ENCODE data around the gene RALGAPA2. TPM values are rescaled to one million over a fixed set of nuclear protein-coding genes. Genes with fewer than 3 reads are reported as not detected.

Gene RALGAPA2
- polyA plus RNA-seq, 1 of the 3 experiments (the other 2 are of a cell fraction) = 1.0 TPM

- ChIA-PET CTCF (interaction anchor here (1.1 kb wide), 1 partner anchor 734 kb away, joined by 3 read pairs; no protein-coding TSS in a partner anchor), POLR2A (no interaction called here)
- H3K4me3 ChIP-seq (ENCODE audit: low read depth in 2 of 2, low read length in 1 of 2) = no peak overlapping the region
- peaks cover 4% of the 10 kb centered on the region in 2 experiments for H3K36me3 ChIP-seq (replicated peaks in 1 of 2; ENCODE audit: control insufficient read depth in 1 of 2, insufficient read depth in 2 of 2, low read length in 1 of 2)
- H3K4me1 ChIP-seq (ENCODE audit: control insufficient read depth in 1 of 2, insufficient read depth in 2 of 2, low read depth in 1 of 2, low read length in 1 of 2) = peaks cover 0 to 11% of the 10 kb centered on the region in 2 experiments; a peak in 1 of 4 replicates
- no peak overlapping the region for H3K4me2 ChIP-seq
- no peaks in the 10 kb centered on the region for H4K20me1 ChIP-seq (ENCODE audit: insufficient read depth)
- TF ChIP-seq SMC3 (IDR thresholded peaks at IDR 0.05; ENCODE audit: low read depth, low read length) (no peak), RAD21 (IDR thresholded peaks at IDR 0.05; ENCODE audit: low read length) (no peak), NFIC (IDR thresholded peaks at IDR 0.05; ENCODE audit: borderline replicate concordance) (no peak), POLR2AphosphoS5 (IDR thresholded peaks at IDR 0.05; ENCODE audit: low read depth, low read length) (no peak), TAF1 (IDR thresholded peaks at IDR 0.05; ENCODE audit: borderline replicate concordance, low read depth, low read length) (no peak), RXRA (IDR thresholded peaks at IDR 0.05; ENCODE audit: borderline replicate concordance, low read depth) (no peak)
- TF ChIP-seq, protein P1, sequence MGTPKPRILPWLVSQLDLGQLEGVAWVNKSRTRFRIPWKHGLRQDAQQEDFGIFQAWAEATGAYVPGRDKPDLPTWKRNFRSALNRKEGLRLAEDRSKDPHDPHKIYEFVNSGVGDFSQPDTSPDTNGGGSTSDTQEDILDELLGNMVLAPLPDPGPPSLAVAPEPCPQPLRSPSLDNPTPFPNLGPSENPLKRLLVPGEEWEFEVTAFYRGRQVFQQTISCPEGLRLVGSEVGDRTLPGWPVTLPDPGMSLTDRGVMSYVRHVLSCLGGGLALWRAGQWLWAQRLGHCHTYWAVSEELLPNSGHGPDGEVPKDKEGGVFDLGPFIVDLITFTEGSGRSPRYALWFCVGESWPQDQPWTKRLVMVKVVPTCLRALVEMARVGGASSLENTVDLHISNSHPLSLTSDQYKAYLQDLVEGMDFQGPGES (IDR thresholded peaks at IDR 0.05; ENCODE audit: low read depth, low read length) = no peak
- H3F3A ChIP-seq (replicated peaks; ENCODE audit: insufficient read depth) = no peaks in the 10 kb centered on the region
- no peaks in the 10 kb centered on the region for H3K79me2 ChIP-seq (ENCODE audit: insufficient read depth)
- WGBS (ENCODE audit: low lambda C conversion rate) = 85% methylated on average over 2 of the region's 2 CpGs
- H3K9ac ChIP-seq = no peak overlapping the region
- H3K9me2 ChIP-seq = no peaks in the 10 kb centered on the region
- no peak overlapping the region for H2AFZ ChIP-seq (ENCODE audit: low read depth)
- no peaks in the 10 kb centered on the region for H3K27me3 ChIP-seq (ENCODE audit: insufficient read depth)
- no peak for DNase-seq
- H3K27ac ChIP-seq (ENCODE audit: low read depth in 2 of 2, low read length in 1 of 2) = no peak overlapping the region
- no peaks in the 10 kb centered on the region for H3K9me3 ChIP-seq
Observed at GRCh38 chr20:20501128-20501527, 211.3 kb downstream of the RALGAPA2 start.

- Histone ChIP-seq H4K20me1 (ENCODE audit: insufficient read depth) (no peaks in the 10 kb centered on the region), H3K4me3 (ENCODE audit: low read depth in 2 of 2, low read length in 1 of 2) (no peak overlapping the region), H3K27ac (ENCODE audit: low read depth in 2 of 2, low read length in 1 of 2) (no peak overlapping the region), H3K4me2 (no peak overlapping the region), H3K27me3 (ENCODE audit: insufficient read depth) (no peaks in the 10 kb centered on the region), H3K9me2 (no peaks in the 10 kb centered on the region), H3K9ac (no peak overlapping the region), H3K36me3 (replicated peaks in 1 of 2; ENCODE audit: control insufficient read depth in 1 of 2, insufficient read depth in 2 of 2, low read length in 1 of 2) (peaks cover 4% of the 10 kb centered on the region in 2 experiments), H3K79me2 (ENCODE audit: insufficient read depth) (no peaks in the 10 kb centered on the region), H3F3A (replicated peaks; ENCODE audit: insufficient read depth) (no peaks in the 10 kb centered on the region), H3K9me3 (no peaks in the 10 kb centered on the region), H3K4me1 (ENCODE audit: control insufficient read depth in 1 of 2, insufficient read depth in 2 of 2, low read depth in 1 of 2, low read length in 1 of 2) (peaks cover 0 to 11% of the 10 kb centered on the region in 2 experiments; a peak in 1 of 4 replicates), H2AFZ (ENCODE audit: low read depth) (no peak overlapping the region)
- TF ChIP-seq USF2 (IDR thresholded peaks at IDR 0.05; ENCODE audit: borderline replicate concordance, low read depth, low read length) (no peak), SIN3A (IDR thresholded peaks at IDR 0.05; ENCODE audit: borderline replicate concordance, low read depth, low read length) (no peak), TCF12 (IDR thresholded peaks at IDR 0.05) (no peak), RAD21 (IDR thresholded peaks at IDR 0.05; ENCODE audit: low read length) (no peak)
- WGBS (ENCODE audit: low lambda C conversion rate) = 91% methylated on average over 1 of the region's 1 CpG
- no peak for DNase-seq
- POLR2A ChIA-PET = no interaction called here
- CTCF ChIA-PET = interaction anchor here (1.1 kb wide), 1 partner anchor 735 kb away, joined by 3 read pairs; no protein-coding TSS in a partner anchor
Observed at GRCh38 chr20:20500312-20500711, 212.1 kb downstream of the RALGAPA2 start.
